NCI-H446 treated with DMSO at 0.1 percent for 48 hours (cell line): ENCODE measurements around the gene WNK4.
A peak's percentile ranks its signal among the peaks of the same experiment; 100 is the strongest.
"Not testable (repeated sequence)": the region's sequence is repeated elsewhere in the genome, so short reads cannot be mapped to it uniquely, and the experiment has no call there.

Experiments used
- DNase-seq: peaks from one replicate; lab custom pipeline; 2025; lab: John Stamatoyannopoulos, UW

The WNK4 gene

DNA sequence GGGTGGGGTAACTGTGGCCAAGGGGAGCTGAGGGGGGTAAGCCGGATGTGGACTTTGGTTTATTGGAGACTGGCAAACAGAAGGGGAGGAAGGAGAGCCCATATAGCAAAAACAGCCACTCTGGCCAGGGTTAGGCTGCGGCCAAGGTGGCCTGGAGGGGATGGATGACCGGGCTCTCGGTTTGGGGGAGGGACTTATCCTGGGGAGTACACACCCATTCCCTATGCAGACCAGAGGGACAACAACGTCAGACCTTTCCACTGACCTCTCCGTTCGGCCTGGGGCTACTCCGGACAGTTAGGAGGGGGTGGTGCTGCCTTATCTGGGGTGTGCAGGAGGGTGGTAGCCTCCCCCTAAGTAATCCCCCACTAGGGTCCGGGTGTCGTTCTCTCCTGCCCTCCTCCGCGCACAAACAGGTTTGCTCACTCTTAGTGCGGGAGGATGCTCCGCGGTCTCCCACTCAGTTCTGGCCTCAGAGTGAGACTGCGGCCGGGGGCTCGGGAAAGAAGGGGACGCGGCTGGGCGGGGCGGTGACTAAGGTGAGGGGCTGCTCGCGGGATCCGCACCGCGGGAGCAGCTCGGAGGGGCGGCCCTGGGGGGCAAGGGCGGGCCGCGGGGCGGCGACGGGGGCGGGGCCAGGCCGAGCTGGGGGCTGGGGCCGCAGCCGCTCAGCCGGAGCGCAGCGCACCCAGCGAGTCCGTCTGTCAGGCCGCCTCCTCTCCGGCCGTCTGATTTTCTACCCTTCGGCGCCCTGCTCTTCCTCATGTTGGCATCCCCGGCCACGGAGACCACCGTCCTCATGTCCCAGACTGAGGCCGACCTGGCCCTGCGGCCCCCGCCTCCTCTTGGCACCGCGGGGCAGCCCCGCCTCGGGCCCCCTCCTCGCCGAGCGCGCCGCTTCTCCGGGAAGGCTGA, at the start of gene WNK4:
Gene WNK4, plus strand, starts transcription at position 675 of the 915 bp plus-strand sequence. Its CDS starts 89 bp downstream, at position 764.
- no peak for DNase-seq

DNA sequence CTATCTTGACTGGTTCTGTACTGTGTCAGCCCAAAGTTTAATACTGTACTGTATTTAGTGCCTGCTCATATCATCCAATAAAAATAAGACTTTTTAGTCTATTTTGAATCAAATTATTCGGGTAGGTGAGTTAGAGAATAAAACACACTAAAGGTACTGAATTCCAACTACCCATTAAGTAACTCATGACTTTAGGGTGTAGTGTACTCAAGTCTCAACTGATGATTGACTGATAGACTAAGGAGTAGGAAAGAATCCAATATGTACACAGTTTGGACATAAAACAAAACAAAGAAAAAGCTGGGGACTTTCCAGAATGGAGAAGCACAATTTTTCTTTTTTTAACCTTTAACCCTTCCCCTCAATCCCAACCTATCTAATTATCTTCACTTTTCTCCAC, 39.7 kb upstream of the WNK4 start:
- DNase-seq, result no peak

DNA sequence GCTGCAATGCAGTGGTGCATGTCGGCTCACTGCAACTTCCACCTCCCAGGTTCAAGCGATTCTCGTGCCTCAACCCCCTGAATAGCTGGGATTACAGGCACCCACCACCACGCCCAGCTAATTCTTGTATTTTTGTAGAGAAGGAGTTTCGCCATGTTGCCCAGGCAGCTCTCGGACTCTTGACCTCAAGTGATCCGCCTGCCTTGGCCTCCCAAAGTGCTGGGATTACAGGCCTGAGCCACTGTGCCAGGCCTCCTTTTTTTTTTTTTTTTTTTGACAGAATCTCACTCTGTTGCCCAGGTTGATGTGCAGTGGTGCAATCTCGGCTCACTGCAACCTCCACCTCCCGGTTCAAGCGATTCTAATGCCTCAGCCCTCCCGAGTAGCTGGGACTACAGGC, 37.5 kb upstream of the WNK4 start:
- not testable (repeated sequence) for DNase-seq

DNA sequence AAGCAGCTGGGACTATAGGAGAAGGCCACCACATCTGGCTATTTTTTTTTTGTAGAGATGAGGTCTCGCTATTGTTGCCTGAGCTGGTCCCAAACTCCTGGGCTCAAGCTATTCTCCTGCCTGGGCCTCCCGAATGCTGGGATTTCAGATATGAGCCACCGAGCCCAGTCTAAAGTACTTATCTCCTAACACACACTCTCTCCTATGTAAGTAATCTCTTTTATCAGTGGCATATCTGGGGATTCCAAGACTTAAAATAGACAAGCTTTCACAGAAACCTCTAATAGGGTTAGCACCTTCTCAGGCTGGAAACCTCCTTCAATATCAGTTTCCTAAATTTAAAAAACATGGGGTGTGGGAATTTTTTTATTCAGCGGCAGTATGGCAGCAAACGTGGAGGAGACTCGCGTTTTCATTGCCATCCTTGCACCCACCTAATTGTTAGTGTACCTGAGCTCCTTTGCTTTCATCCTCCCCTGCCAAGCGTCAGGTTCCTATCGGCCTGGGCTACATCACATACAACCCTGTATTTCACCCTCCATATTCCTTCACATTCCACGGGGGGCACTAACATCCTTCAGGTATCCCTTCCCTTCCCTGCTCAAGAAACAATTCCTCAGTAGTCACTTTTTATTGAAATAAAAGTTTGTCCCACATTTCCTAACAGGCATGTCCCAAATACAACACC, 36.7 kb upstream of the WNK4 start:
- DNase-seq, result no peak

DNA sequence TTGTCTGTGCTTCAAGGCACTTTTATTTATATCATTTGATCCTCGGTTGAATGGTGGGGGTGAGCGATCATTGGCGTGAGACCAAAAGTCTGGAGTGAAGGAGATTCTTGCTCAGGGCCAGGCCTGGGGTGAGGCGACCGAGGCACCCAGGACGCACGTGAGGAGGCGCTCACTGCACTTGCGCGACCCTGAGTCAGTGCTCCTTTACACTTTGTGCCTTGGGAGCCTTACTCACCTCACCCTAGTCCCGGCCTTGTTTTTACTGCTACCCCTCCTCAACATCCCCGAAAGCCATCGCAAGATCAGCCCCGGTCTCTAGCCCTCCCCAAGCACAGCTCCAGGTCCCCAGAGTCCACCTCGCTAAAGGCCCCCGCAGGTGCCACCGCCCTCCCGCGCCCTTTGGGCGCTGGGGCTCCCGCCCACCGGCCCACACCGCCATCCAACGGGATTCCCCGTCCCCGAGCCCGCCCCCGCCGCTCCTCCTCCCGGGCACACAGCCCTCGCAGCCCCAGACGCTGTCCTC, 36.1 kb upstream of the WNK4 start:
- DNase-seq, result no peak

DNA sequence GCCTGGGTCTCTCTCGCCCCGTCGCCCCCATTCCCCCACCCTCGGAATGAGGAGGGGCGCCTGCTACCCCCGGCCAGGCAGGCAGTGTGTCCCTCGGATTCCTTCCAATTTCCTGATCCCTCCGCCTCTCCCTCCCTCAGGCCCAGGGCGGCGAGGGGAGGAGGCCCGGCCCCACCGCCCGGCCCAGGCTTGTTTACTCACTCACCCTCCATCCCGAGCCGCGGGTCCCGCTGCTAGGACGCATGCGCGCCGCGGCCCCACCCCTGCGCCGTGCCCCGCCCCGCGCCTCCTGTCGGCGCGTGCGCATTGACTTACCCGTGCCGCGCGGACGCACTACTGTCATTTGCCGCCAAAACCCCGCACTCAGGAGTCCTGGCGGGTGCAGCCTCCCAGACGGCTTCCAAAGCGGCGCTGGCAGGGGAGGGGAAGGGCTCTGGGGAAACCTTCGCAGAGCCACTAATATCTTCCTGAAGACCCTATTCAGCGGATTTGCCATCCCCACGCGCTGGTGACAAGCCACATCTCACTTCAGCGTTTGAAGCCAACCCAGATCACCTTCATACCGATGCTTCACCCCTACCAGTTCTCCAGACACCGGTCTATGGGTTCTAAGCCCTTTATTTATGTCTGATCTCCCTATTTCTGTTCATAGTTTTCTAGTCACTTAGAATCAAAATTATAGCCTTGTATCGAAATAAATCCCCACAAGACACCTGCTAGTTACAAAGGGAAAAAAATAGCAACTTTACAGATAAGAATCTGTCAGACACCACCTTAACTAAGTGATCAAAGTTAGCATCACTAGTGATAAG, 35.4 kb upstream of the WNK4 start, which contains the start of gene EZH1:
Gene EZH1, minus strand, starts transcription at position 235 of the 812 bp plus-strand sequence. CDS start 16,099 bp downstream, outside the sequence.
- peak; percentile 86 for DNase-seq

DNA sequence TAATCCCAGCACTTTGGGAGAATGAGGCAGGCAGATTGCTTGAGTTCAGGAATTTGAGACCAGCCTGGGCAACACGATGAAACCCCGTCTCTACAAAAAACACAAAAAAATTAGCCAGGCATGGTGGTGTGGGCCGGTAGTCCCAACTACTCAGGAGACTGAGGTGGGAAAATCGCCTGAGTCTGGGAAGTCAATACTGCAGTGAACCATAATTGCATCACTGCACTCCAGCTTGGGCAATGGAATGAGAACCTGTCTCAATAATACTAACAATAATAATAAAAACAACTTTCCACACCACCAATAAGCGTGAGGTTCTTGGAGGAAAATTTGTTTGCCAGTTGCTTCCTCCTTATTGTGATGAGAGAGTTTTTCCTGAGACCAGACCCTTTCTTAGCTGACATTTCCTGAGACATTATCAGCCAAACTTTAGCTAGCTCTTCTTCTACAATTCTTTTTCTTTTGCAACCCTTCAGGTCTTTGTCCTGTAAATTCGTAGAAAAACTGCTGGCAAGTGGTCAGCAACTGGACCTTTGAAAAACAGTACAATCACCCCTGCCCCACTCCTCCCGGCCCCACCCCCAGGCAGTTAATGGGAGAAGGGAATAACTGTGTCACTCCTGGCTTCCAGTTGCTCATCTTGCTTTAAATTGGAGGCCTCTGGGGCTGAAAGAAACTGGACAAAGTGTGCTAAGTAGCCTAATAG, 32.1 kb upstream of the WNK4 start:
- DNase-seq, result no peak

DNA sequence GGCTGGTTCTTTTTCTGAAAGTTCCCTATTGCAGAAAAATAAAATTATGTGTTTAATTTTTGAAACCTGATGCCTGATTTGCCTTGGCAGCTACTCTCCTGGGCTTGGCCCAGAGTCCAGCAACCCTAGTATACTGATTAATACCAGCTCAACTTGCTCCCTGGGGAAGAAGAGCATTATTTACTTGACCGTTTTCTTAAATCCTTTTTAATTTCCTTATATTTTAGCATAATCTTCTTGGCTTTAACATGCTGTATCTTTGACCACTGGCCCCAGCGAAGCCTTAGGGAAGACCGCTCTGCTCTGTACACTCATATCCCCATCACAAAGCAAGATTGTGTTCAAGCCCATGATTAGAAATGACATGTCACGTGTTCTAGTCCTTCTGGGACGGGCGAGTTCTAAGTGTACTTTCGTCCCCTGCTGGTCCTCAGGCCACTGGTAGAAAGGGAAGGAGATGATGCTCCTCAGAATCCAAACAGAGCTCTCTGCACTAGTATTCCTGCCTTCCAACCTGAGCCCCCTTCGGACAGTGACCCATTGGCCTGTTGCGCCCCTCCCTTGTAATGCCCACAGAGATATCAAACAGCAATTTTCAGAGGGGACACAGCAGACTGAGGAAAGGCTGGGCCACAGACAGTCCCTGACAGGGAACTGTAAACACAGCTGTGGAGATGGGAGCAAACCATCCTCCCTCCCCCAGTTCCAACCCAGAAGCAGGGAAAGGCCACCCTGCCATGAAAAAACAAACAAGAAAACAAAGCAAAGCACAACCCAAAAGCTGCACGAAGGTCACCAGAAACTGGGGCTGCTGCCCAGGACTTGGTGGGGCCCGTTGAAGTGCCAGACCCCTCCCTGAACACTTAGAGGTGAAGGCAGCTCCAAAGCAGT, 31.3 kb upstream of the WNK4 start:
- no peak for DNase-seq

DNA sequence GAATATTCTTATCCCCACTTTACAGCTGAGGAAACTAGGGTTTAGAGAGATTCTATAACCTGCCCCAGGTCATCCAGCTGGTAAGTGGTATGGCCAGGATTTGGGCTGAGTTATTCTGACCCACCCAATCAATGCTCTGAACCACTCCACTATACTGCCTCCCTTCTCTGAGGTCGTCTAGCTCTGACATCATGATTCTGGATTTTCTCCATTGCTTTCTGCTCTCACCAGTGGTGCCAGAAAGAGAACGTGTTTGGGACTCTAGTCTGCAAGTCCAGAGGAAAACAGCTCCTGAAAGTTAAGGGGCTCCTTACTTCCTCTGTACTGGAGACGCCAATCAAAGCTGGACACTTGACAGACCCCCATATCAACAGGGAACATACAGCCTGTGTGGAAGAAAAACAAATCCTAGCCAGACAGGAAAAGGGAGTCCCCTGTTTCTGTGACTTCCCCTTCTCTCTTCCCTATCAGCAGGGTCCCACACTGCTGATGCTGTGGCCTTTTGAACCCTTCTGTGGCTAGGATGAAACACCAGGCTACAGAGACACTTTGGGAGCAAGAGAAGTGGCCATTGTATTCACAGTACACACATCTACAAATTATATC, 29.6 kb upstream of the WNK4 start:
- DNase-seq, result no peak

DNA sequence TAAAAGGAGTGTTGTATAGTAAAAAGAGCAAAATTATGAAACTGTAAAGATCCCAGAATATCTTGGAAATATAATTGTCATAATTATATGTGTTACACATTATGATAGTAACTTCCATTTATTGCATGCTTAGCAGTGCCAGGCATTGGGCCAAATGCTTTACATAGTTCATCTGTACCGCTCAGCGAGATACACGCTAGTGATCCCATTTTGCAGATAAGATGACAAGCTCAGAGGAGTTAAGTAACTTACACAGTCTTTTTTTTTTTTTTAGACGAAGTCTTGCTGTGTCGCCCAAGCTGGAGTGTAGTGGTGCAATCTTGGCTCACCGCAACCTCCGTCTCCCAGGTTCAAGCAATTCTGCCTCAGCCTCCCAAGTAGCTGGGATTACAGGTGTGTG, 28.8 kb upstream of the WNK4 start:
- no peak for DNase-seq

DNA sequence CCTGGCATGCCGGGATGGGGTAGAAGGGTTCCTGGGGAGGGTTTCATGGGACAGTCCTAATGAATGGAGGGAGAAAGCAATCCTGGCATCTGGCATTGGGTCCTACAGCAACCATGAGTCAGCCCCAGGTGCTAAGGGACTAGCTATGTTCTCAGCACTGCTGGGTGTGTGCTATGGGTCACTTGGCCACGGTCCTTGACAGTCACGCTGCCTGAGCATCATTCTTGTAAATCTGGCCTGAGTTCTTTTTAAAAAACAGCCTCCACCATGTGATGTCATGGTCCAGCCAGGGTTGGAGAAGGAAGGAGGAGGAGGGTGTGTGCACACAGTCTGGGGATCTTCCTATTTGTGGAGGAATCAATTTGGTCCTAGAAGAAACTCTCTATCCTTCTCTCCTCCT, 25.6 kb upstream of the WNK4 start:
- no peak for DNase-seq

DNA sequence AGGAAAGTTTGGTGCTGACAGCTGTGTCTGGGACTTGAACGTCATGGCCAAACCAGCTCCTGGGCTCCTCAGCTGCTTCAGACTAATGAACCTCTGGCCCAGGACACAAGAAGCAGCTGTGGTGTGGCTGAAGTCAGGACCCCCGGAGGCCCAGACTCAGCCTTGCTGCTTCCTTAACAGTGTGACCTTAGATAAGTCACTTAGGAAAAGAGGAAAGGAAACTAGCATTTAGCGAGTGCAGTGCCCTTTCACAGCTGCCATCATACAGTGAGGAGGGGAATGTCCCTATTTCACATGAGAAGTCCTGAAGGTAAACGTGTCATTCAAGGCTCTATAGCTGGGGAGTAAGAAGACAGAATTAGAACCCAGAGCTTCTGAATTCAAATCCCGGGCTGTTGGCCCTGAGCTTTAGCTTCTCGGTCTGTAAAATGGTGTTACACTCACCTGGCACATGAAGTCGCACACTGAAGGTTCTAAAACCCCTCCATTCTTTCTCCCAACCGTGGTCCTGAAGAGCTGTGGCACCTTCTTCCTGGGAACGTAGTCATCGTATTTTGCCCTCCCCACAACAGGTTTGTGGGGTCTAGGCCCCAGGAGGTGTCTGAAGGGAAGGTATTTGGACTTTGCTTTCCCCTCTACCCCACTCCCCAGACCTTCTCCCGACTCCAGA, 20.3 kb upstream of the WNK4 start:
- no peak for DNase-seq

DNA sequence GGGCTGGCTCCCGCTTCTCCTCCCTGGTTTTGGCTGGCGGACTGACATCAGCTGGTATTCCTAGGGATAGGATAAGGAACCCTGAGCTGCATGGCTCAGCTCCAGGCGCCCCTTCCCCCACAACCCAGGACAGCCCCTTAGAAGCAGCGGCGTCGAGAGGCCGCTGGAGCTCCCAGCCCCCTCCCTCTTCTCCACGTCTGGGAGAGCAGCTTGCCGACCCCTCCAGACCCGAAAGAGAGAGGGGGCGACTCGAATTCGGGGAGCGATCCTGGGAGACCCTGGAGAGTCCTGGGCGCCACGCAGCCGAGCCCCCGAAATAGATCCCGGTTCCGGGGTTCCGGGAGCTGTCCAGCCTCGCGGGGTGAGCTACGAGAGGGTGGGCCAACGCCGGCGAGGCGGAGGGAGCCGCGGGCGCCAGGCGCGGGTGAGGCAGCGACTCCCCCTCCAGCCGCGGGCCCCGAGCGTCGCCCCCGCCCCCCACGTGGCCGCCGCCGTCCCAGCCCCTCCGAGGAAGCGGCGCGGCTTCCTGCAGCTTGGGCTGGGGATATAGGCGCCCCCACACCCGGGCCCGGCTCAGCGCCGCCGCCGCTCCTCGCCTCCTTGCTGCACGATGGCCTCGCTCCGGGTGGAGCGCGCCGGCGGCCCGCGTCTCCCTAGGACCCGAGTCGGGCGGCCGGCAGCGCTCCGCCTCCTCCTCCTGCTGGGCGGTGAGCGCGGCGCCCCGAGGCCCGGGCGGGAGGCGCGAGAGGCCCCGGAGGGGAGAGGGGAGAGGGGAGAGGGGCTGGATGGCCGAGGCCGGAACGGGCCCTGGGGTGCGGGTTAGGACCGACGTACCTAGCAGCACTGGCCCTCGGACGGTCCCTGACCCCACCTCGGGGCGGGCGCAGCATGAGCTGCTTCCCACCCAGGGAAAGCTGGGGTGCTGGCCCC, 19.5 kb upstream of the WNK4 start, which contains the start of gene RAMP2:
Gene RAMP2, plus strand, starts transcription at position 576 of the 930 bp plus-strand sequence. Its CDS starts 35 bp downstream, at position 611.
- DNase-seq, result no peak

DNA sequence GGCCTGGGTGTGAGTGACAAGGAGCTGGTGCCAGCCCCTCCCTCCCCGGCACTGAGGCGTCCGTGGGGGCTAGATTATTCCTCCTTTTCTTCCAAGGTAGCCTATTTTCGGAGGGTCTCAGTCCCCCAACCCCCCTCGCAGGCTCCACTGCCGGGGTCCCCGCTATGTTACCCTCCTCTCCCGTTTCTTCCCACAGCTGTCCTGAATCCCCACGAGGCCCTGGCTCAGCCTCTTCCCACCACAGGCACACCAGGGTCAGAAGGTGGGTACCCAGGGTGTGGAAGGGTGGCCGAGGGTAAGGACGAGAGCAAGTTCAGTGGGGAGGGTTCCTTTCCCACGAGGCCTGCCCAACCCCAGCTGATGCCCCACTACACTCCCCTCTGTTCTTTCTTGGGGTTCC, 18.8 kb upstream of the WNK4 start:
- DNase-seq, result no peak

DNA sequence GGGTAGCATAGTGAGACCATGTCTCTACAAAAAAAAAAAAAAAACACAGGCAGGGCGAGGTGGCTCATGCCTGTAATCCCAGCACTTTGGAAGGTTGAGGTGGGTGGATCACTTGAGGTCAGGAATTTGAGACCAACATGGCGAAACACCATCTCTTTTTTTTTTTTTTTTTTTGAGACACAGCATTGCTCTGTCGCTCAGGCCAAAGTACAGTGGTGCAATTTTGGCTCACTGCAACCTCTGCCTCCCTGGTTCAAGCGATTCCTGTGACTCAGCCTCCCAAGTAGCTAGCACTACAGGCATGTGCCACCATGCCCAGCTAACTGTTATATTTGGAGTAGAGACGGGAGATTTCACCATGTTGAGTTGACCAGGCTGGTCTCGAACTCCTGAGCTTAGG, 14.3 kb upstream of the WNK4 start:
- DNase-seq, result no peak

DNA sequence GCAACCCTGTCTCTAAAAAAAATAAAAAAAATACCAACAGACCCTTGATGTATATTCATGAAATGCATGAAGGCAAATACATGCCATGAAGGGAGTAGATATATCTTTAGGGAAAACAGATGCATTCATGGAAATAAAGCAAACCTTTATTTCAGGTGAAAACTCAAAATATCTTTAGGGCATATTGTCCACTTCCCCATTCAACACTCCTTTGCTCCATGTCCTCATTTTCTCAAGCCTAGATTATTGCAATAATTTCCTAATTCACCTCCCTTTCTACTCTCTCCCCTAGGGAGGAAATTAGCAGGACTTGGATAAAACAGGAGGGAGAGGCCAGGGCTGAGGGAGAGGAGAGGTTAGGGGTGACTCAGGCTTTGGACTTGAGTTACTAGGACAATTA, 12.9 kb upstream of the WNK4 start:
- no peak for DNase-seq

DNA sequence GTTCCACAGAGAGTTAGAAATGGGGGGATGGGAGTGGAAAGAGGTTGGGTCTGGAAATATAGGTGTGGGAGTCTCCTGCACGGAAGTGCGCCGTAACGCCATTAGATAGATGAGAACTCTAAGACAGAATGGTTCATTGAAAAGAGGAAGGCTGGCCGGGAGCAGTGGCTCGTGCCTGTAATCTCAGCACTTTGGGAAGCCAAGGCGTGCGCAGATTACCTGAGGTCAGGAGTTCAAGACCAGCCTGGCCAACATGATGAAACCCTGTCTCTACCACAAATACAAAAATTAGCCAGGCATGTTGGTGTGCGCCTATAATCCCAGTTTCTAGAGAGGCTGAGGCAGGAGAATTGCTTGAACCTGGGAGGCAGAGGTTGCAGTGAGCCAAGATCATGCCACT, 12.4 kb upstream of the WNK4 start:
- not testable (repeated sequence) for DNase-seq

DNA sequence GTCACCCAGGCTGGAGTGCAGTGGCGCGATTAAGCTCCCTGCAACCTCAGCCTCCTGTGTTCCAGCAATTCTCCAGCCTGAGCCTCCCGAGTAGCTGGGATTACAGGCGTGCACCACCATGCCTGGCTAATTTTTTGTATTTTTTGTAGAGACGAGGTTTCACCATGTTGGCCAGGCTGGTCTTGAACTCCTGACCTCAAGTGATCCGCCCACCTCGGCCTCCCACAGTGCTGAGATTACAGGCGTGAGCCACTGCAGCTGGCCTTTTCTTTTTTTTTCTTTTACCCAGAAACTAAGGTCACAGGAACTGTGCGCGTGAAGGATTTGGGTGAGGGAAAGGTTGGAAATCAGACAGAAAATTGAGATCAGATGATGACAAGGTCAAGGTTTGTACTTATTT, 10.4 kb upstream of the WNK4 start:
- not testable (repeated sequence) for DNase-seq
